GM18526 (cell line): ENCODE results near the gene KCNJ10.

Experiments
- POLR2A ChIP-seq: IDR thresholded peaks from 3 replicates; pipeline ENCODE4 v1.6.1; 2011; ENCODE audit not compliant: insufficient read length; ENCODE audit errors: extremely low read depth

Gene KCNJ10

DNA sequence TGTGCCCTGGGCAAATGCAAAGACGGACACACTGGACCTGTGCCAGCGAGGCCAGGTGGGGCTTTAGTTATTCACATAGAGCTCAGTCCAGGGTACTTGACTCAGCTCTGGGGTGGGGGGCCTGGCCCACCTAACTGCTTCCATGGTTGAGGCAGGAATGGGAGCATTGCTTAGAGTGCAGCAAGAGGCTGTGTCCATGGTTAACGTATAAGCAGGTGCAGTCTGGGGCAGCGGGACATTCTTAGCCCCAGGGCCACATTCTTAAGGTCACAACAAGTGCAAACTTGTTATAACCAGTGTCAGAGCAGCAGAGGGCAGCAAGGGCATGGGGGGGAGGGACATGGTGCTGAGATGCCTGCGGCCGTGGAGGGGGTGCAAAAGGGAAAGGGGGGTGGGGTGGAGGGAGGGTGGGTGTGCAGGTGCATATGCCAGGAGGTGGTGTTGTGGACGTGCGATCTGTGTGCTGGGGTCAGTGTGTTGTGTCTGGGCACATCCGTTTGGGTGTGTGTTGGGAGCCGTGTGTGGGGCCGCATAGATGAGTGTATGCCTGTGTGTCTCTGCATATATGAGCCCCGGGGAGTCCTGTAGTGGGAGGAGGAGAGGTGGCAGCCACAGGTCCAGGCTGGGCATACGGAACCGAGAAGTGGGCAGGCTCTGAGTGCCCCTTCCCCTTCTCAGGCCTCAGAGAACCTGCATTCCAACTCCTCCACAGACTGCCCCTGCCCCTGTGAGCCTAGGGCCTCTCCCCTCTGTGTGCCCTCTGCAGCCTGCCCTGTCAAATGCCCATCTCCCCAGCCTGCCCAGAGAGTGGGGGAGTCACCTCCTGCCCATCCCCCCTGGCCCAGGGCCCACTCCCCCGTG is 8.4 kb downstream of the KCNJ10 start:
- no peak for TF ChIP-seq POLR2A

DNA sequence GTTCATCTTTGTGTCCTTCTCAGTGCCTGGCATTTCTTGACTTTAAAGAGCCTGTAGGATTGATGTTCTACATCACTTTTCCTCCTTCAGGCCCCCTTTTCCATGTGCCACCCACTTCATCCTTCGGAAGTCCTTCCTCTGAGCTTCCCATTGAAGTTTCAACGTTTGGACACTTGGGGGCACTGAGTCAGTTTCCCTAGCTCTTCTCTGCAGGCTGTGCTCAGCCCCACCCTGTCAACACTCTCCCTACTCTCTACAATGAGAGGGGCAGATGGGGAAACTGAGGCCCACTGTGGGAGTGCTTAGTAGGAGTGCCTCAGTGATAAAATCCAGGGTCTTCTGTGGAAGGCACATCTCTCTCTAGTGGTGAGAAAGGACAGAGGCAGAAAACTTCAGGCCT is 11.9 kb downstream of the KCNJ10 start:
- TF ChIP-seq POLR2A = no peak

GRCh38 chr1:160056648-160057169 is 13.3 kb downstream of the KCNJ10 start:
- TF ChIP-seq POLR2A = no peak

DNA sequence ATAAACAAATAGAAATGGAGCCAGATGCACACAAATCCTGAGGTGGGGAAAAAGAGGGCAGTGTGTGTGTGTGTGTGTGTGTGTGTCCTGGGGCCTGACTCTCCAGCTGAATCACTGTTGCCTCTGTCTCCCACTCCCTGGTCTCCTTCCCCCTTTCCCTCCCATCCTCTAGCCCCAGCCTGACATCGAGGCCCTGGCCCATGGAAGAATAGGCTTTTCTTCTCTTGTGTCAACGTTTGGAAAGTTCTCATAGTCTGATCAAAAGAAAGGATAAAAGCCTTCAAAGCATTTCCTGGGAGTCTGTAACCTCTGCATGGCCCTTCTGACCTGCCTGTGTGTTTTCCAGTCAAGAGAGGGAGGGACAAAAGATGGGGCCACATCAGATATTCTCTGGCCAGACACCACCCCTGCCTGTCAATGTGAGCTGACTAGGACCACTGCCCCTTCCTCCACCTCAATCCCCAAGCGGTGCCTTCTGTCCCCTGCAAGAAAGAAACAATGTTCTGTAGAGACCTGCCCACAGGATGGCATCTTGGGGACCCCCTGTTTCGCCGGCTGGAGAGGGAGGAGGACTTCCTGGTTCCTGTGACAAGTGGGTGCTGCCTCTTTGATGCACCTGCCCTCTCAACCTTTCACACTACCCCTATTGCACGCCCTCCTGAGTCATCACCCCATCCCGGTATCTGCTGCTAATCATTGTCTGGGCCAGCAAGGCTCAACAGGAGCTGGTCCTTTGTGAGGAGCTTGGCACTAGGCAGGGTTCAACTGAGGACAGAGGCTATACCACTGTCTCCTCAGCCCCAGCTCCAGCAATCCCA is 16.2 kb downstream of the KCNJ10 start:
- TF ChIP-seq POLR2A = no peak

DNA sequence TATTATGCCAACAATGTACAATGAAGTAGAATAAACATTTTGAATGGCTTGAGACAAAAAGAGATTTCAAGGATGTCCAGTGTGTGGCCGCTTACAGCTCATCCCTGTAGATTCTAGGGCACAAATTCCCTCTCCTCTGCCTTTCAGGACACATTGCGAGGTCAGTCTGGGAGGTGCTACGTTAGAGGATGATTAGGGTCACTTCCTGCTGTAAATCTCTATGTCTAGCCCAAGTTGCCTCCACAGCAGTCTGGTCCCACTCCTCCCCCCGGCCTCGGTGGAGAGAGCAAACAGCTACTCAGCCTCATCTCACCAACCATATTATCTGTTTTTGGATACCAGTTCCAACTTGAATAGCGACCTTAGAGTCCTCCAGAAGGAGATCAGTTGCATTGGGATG is 17.0 kb downstream of the KCNJ10 start:
- no peak for TF ChIP-seq POLR2A

DNA sequence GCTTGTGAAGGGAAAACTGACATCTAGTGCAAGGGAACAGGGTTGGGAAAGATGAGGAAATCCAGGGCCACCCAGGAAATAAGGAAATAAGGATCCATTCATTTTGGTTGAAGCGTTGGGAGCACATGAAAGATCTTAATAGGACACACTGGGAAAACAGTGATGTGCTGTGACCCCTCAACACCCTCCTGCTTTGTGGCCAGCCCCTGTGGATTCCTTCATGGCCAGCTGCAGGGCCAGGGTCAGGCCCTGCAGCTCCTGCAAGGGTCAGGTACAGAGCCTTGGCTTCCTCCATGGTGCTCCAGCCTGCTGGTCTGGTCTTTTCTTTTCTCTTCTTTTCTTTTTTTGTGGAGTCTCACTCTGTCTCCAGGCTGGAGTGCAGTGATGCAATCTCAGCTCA is 19.3 kb downstream of the KCNJ10 start:
- no peak for TF ChIP-seq POLR2A

DNA sequence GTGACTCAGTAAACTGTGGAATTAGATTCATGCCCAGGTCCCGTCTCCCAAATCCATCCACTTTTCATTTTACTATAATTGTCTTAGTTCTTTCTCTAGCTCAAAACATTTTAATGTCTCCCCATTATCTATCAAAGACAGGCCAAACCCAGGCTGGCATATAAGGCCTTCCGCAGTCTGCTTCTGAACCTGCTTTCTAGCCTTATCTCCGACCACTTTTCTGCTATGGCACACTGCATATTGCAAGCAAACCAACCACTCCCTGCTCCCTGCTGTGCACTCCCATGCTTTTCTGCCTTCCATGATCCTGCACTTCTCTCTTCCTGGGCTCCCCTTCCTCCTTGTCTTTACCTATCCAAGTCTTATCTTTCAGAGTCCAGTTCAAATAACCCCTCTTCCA is 20.9 kb downstream of the KCNJ10 start:
- no peak for TF ChIP-seq POLR2A

DNA sequence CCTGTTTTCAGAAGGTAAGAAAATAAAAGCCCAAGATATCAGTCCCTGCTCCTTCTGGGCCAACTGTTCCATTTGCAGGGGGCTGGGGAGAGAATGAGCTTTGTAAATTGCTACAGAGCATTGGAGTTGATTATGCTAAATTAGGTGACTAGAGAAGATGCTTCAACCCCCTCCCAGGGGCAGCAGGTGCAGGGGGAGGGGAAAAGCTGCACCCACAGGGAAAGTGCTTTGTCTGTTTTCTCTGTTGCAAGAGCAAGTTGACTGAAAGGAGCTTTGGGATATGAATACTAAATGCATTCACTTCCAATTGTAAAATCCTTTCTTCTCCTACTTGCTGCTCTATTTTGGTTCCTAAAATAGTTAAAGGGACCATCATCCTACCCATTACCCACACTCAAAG is 21.6 kb downstream of the KCNJ10 start:
- no peak for TF ChIP-seq POLR2A

- no peak for TF ChIP-seq POLR2A
Observed at GRCh38 chr1:160047111-160047991, 22.6 kb downstream of the KCNJ10 start.

GRCh38 chr1:160046494-160047110 is 23.4 kb downstream of the KCNJ10 start:
- TF ChIP-seq POLR2A = no peak

DNA sequence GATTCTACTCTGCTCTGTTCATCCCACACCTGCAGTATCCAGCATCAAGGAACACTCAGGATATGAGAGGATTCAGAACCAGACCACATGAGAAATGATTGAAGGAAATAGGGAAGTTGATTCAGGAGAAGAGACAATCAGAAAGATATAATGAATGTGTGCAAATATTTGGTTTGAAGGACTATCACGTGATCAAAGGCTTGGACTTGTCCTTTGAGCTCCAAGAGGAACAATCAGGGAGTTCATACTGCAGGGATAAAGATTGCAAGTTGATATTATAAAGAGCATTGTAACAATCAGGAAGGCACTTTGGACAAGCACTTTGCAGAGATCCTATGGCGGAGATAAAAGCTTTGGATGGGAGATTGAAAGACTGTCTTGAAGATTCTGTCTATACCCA is 24.3 kb downstream of the KCNJ10 start:
- no peak for TF ChIP-seq POLR2A

GRCh38 chr1:160043543-160043942 is 26.4 kb downstream of the KCNJ10 start:
- TF ChIP-seq POLR2A = no peak

- TF ChIP-seq POLR2A = no peak
Observed at GRCh38 chr1:160040476-160040875, 29.5 kb downstream of the KCNJ10 start.

DNA sequence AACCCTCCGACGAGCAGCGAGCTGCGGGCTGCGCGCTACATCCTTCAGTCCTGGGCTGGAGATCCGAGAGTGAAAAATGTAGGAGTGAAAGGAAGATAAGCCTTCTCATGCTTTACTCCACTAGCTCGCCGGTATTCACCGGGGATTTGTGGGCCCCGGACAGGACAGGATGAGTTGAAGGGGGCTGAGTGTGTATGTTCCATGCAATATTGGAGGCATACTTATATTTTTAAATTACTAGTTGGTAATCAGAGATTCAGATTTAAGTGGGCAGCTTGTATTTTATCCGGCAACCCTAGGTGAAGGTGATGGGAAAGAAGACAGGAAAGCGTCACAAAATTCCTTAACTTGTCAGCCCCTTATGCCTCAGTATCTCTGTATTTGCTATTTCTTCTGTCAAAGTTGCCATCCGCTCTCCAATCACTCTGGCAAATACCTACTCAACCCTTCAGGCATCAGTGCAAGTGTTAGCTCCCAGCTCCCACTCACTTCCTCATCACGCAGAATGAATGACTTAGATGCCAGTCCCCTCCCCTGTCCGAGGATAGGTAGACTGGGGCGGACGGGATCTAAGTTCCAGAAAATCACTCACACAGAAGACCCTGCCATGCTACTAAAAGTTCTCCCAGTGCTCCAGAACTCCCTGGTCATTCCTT is 37.7 kb downstream of the KCNJ10 start:
- TF ChIP-seq POLR2A = no peak
